Measurements from ENCODE around the gene RMRP. TPM values are rescaled to one million over a fixed set of nuclear protein-coding genes. Genes with fewer than 3 reads are reported as not detected.

Gene RMRP
- total and polyA plus RNA-seq, 10 of the 15 experiments (the other 5 are each of a cell fraction or from before 2014, with no cell fraction given), result 12.0 to 42,450 (median 6,418) TPM; not detected in 4

DNA sequence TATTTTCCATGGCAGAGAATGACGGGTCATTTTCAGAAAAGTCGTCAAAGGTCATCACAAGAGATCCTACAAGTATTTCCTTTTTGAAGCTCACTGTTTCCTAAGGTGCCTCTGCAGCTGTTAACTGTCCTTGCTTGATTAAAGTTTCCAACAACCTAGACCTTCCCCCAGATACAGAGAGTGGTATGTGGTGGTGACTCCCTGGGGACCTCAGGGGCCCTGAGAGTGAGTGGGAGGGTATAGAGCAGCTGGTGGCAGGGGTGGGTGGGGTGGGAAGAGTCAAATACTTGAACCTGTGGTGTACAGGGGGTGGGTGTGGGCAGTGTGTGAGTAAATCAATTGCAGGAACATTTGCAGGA is 38.0 kb downstream of the RMRP start (continued):
- TF ChIP-seq, protein P1, sequence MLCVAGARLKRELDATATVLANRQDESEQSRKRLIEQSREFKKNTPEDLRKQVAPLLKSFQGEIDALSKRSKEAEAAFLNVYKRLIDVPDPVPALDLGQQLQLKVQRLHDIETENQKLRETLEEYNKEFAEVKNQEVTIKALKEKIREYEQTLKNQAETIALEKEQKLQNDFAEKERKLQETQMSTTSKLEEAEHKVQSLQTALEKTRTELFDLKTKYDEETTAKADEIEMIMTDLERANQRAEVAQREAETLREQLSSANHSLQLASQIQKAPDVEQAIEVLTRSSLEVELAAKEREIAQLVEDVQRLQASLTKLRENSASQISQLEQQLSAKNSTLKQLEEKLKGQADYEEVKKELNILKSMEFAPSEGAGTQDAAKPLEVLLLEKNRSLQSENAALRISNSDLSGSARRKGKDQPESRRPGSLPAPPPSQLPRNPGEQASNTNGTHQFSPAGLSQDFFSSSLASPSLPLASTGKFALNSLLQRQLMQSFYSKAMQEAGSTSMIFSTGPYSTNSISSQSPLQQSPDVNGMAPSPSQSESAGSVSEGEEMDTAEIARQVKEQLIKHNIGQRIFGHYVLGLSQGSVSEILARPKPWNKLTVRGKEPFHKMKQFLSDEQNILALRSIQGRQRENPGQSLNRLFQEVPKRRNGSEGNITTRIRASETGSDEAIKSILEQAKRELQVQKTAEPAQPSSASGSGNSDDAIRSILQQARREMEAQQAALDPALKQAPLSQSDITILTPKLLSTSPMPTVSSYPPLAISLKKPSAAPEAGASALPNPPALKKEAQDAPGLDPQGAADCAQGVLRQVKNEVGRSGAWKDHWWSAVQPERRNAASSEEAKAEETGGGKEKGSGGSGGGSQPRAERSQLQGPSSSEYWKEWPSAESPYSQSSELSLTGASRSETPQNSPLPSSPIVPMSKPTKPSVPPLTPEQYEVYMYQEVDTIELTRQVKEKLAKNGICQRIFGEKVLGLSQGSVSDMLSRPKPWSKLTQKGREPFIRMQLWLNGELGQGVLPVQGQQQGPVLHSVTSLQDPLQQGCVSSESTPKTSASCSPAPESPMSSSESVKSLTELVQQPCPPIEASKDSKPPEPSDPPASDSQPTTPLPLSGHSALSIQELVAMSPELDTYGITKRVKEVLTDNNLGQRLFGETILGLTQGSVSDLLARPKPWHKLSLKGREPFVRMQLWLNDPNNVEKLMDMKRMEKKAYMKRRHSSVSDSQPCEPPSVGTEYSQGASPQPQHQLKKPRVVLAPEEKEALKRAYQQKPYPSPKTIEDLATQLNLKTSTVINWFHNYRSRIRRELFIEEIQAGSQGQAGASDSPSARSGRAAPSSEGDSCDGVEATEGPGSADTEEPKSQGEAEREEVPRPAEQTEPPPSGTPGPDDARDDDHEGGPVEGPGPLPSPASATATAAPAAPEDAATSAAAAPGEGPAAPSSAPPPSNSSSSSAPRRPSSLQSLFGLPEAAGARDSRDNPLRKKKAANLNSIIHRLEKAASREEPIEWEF (IDR thresholded peaks at IDR 0.05; ENCODE audit: insufficient replicate concordance, low read depth, low read length), result no peak
- TF ChIP-seq CBFB (IDR thresholded peaks at IDR 0.05; ENCODE audit: low read depth) (no peak), NR2C2 (IDR thresholded peaks at IDR 0.05; ENCODE audit: borderline replicate concordance, control insufficient read depth, insufficient read length, low read depth) (no peak), SUZ12 (IDR thresholded peaks at IDR 0.05; ENCODE audit: unreplicated experiment) (no peak), DPF2 (IDR thresholded peaks at IDR 0.05) (no peak), CBX3 (IDR thresholded peaks at IDR 0.05; ENCODE audit: borderline replicate concordance, low read depth) (no peak), MTA2 (IDR thresholded peaks at IDR 0.05; ENCODE audit: low read depth) (no peak), SMARCA5 (IDR thresholded peaks at IDR 0.05) (no peak)
- TF ChIP-seq, protein P2, sequence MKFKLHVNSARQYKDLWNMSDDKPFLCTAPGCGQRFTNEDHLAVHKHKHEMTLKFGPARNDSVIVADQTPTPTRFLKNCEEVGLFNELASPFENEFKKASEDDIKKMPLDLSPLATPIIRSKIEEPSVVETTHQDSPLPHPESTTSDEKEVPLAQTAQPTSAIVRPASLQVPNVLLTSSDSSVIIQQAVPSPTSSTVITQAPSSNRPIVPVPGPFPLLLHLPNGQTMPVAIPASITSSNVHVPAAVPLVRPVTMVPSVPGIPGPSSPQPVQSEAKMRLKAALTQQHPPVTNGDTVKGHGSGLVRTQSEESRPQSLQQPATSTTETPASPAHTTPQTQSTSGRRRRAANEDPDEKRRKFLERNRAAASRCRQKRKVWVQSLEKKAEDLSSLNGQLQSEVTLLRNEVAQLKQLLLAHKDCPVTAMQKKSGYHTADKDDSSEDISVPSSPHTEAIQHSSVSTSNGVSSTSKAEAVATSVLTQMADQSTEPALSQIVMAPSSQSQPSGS (IDR thresholded peaks at IDR 0.05; ENCODE audit: low read length), result no peak
- TF ChIP-seq, protein P3, sequence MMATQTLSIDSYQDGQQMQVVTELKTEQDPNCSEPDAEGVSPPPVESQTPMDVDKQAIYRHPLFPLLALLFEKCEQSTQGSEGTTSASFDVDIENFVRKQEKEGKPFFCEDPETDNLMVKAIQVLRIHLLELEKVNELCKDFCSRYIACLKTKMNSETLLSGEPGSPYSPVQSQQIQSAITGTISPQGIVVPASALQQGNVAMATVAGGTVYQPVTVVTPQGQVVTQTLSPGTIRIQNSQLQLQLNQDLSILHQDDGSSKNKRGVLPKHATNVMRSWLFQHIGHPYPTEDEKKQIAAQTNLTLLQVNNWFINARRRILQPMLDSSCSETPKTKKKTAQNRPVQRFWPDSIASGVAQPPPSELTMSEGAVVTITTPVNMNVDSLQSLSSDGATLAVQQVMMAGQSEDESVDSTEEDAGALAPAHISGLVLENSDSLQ (IDR thresholded peaks at IDR 0.05), result no peak
- TF ChIP-seq, protein P4, sequence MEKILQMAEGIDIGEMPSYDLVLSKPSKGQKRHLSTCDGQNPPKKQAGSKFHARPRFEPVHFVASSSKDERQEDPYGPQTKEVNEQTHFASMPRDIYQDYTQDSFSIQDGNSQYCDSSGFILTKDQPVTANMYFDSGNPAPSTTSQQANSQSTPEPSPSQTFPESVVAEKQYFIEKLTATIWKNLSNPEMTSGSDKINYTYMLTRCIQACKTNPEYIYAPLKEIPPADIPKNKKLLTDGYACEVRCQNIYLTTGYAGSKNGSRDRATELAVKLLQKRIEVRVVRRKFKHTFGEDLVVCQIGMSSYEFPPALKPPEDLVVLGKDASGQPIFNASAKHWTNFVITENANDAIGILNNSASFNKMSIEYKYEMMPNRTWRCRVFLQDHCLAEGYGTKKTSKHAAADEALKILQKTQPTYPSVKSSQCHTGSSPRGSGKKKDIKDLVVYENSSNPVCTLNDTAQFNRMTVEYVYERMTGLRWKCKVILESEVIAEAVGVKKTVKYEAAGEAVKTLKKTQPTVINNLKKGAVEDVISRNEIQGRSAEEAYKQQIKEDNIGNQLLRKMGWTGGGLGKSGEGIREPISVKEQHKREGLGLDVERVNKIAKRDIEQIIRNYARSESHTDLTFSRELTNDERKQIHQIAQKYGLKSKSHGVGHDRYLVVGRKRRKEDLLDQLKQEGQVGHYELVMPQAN (conservative IDR thresholded peaks at IDR 0.05), result no peak
- TF ChIP-seq, protein P5, sequence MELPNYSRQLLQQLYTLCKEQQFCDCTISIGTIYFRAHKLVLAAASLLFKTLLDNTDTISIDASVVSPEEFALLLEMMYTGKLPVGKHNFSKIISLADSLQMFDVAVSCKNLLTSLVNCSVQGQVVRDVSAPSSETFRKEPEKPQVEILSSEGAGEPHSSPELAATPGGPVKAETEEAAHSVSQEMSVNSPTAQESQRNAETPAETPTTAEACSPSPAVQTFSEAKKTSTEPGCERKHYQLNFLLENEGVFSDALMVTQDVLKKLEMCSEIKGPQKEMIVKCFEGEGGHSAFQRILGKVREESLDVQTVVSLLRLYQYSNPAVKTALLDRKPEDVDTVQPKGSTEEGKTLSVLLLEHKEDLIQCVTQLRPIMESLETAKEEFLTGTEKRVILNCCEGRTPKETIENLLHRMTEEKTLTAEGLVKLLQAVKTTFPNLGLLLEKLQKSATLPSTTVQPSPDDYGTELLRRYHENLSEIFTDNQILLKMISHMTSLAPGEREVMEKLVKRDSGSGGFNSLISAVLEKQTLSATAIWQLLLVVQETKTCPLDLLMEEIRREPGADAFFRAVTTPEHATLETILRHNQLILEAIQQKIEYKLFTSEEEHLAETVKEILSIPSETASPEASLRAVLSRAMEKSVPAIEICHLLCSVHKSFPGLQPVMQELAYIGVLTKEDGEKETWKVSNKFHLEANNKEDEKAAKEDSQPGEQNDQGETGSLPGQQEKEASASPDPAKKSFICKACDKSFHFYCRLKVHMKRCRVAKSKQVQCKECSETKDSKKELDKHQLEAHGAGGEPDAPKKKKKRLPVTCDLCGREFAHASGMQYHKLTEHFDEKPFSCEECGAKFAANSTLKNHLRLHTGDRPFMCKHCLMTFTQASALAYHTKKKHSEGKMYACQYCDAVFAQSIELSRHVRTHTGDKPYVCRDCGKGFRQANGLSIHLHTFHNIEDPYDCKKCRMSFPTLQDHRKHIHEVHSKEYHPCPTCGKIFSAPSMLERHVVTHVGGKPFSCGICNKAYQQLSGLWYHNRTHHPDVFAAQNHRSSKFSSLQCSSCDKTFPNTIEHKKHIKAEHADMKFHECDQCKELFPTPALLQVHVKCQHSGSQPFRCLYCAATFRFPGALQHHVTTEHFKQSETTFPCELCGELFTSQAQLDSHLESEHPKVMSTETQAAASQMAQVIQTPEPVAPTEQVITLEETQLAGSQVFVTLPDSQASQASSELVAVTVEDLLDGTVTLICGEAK (IDR thresholded peaks at IDR 0.05; ENCODE audit: borderline replicate concordance), result no peak
